CD4-positive, alpha-beta T cell (primary cell): ENCODE results near the gene FXYD6. TPM values are rescaled to one million over a fixed set of nuclear protein-coding genes. Genes with fewer than 3 reads are reported as not detected.

Experiments used
- ATAC-seq: fragments of 200-7000 bp; cut with Tn5 transposase; one replicate; pipeline ENCODE4 v1.10.0; 2022; ENCODE audit warnings: mild to moderate bottlenecking; ENCODE audit not compliant: poor library complexity
- CTCF ChIA-PET: fragments of 350-600 bp; sonication (Branson Sonifier 250); formaldehyde crosslinking; loops from one replicate; lab custom pipeline; 2021; ENCODE audit warnings: antibody characterized with exemption, inconsistent platforms; lab: Charles Lee
- POLR2A ChIA-PET: fragments of 350-600 bp; sonication (Branson Sonifier 250); formaldehyde crosslinking; loops from one replicate; lab custom pipeline; 2021; ENCODE audit warnings: antibody characterized with exemption, inconsistent platforms; lab: Charles Lee
- DNase-seq, 14 experiments: peaks; one replicate each; pipeline ENCODE4 v3.0.0-alpha.2; 2013 to 2020; ENCODE audit warnings: mixed read lengths in 2 of 14
- H3K27ac ChIP-seq, 2 donors: one replicate each; pipeline versions ENCODE4 v1.5.1 to v1.7.0; 2013; ENCODE audit warnings: low read length in 2 of 2, low read depth in 1 of 2, mild to moderate bottlenecking in 1 of 2
- H3K27me3 ChIP-seq, 2 experiments: 1 replicate in 1 of 2; 2 replicates in 1 of 2; pipeline versions ENCODE4 v1.6.1 to v1.7.0; 2013; ENCODE audit warnings: low read length in 2 of 2, control low read depth in 1 of 2, mild to moderate bottlenecking in 1 of 2, moderate library complexity in 1 of 2; ENCODE audit not compliant: insufficient read depth in 2 of 2, control insufficient read depth in 1 of 2
- H3K36me3 ChIP-seq: one replicate; pipeline ENCODE4 v1.6.1; 2013; ENCODE audit warnings: low read length, control low read depth; ENCODE audit not compliant: insufficient read depth
- H3K4me1 ChIP-seq: one replicate; pipeline ENCODE4 v1.6.1; 2013; ENCODE audit warnings: low read length, control low read depth; ENCODE audit not compliant: insufficient read depth
- H3K4me3 ChIP-seq: one replicate; pipeline ENCODE4 v1.5.1; 2013; ENCODE audit warnings: mild to moderate bottlenecking, low read length, moderate library complexity
- H3K9me3 ChIP-seq, 2 experiments: 1 replicate in 1 of 2; 2 replicates in 1 of 2; pipeline versions ENCODE4 v1.6.1 to v1.7.0; 2013; ENCODE audit warnings: low read length in 2 of 2, mild to moderate bottlenecking in 2 of 2, control low read depth in 1 of 2, moderate library complexity in 1 of 2; ENCODE audit not compliant: control insufficient read depth in 1 of 2, insufficient read depth in 1 of 2
- H3K27ac Mint-ChIP-seq: one replicate; pipeline ENCODE4 v1.8.0; 2020; ENCODE audit warnings: mixed read lengths
- H3K27me3 Mint-ChIP-seq: one replicate; pipeline ENCODE4 v1.8.0; 2021; ENCODE audit warnings: mixed read lengths
- H3K36me3 Mint-ChIP-seq: one replicate; pipeline ENCODE4 v1.8.0; 2021; ENCODE audit warnings: low read depth, mixed read lengths
- H3K4me1 Mint-ChIP-seq: one replicate; pipeline ENCODE4 v1.8.0; 2021; ENCODE audit warnings: low read depth, mixed read lengths
- H3K4me3 Mint-ChIP-seq: one replicate; pipeline ENCODE4 v1.8.0; 2020; ENCODE audit warnings: mild to moderate bottlenecking, mixed read lengths
- H3K9me3 Mint-ChIP-seq: one replicate; pipeline ENCODE4 v1.8.0; 2020; ENCODE audit warnings: mixed read lengths
- intact Hi-C, 2 experiments: fragments of 100-400 bp; cut with DNase I in 1 of 2; cut with micrococcal nuclease in 1 of 2; formaldehyde crosslinking; loops; one replicate each; pipeline versions ENCODE4 v1.15.1 to v1.9.0; 2023 to 2025; cut with DNase I, micrococcal nuclease
- total RNA-seq, 174 experiments: library from RNA in 2 of 174; stranded (reverse) in 2 of 174; gene quantifications; one replicate each; pipeline ENCODE4 v1.2.3 and lab custom pipeline; 2021 to 2026
- TF ChIP-seq, protein P1 (sequence below): fragments of 200-600 bp; IDR thresholded peaks from one replicate; pipeline ENCODE4 v1.8.0; 2022; ENCODE audit warnings: antibody characterized with exemption, mild to moderate bottlenecking

The FXYD6 gene
- total RNA-seq, 2 experiments from 2014 or later: not detected

DNA sequence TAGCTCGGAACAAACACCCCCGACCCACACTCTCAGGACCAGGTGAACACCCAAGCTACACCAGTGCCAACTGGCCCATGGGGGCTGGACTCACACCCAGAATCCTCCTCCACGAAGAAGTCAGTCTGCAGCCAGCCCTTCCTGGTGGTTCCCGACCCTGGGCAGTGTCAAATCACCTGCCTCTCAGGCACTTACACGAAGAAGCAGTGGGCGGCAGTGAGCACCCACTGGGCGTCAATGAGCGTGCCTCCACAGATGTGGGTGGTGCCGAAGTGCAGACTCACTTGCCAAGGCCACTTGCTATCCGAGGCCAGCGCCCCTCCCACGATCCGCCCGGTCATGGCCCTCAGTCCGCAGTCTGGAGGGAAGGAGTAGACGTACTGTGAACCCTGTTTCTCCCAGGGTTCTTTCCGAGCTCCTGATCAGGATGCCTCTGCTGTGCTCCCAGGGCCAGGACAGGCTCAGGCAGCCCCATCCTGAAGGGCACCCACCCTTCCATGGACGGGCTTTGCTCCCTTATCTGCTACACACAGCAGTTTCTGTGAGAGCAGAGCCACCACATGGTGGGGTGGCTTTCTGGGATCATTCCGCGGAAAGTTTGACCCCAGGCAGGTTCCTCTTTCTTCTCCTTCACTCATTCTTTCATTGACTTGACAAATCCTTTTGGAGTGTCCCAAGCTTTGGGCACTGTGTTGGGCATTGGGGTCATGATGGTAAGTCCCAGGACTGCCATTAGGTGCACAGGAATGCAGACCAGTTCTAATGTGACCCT, 33.3 kb upstream of the FXYD6 start:
- H3K27ac ChIP-seq: no peak overlapping the region
- H3K36me3 ChIP-seq: no peaks in the 10 kb centered on the region
- intact Hi-C loops: no loop called here
- Mint-ChIP-seq H3K9me3 (no peaks in the 10 kb centered on the region), H3K27me3 (no peaks in the 10 kb centered on the region), H3K4me3 (no peak overlapping the region), H3K36me3 (no peaks in the 10 kb centered on the region), H3K4me1 (no peaks in the 10 kb centered on the region), H3K27ac (no peak overlapping the region)
- ChIA-PET CTCF (no interaction called here), POLR2A (no interaction called here)
- no peaks in the 10 kb centered on the region for H3K27me3 ChIP-seq
- H3K4me1 ChIP-seq: peaks cover 8% of the 10 kb centered on the region
- TF ChIP-seq, protein P1, sequence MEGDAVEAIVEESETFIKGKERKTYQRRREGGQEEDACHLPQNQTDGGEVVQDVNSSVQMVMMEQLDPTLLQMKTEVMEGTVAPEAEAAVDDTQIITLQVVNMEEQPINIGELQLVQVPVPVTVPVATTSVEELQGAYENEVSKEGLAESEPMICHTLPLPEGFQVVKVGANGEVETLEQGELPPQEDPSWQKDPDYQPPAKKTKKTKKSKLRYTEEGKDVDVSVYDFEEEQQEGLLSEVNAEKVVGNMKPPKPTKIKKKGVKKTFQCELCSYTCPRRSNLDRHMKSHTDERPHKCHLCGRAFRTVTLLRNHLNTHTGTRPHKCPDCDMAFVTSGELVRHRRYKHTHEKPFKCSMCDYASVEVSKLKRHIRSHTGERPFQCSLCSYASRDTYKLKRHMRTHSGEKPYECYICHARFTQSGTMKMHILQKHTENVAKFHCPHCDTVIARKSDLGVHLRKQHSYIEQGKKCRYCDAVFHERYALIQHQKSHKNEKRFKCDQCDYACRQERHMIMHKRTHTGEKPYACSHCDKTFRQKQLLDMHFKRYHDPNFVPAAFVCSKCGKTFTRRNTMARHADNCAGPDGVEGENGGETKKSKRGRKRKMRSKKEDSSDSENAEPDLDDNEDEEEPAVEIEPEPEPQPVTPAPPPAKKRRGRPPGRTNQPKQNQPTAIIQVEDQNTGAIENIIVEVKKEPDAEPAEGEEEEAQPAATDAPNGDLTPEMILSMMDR: no peak
- no peak for ATAC-seq
- no peaks in the 10 kb centered on the region for H3K9me3 ChIP-seq
- H3K4me3 ChIP-seq: no peak overlapping the region
- DNase-seq: peak in 1 of 14 experiments; percentile 25

GRCh38 chr11:117908959-117909610, 32.6 kb upstream of the FXYD6 start:
- intact Hi-C loops: no loop called here
- TF ChIP-seq, protein P1: no peak
- H3K9me3 Mint-ChIP-seq: no peaks in the 10 kb centered on the region
- Histone ChIP-seq H3K9me3 (no peaks in the 10 kb centered on the region), H3K36me3 (no peaks in the 10 kb centered on the region), H3K27ac (no peak overlapping the region), H3K4me3 (no peak overlapping the region), H3K27me3 (no peaks in the 10 kb centered on the region), H3K4me1 (peaks cover 8% of the 10 kb centered on the region)
- no peak for ATAC-seq
- no peak overlapping the region for H3K4me3 Mint-ChIP-seq
- no peak overlapping the region for H3K27ac Mint-ChIP-seq
- DNase-seq: peak in 1 of 14 experiments; percentile 12
- no peaks in the 10 kb centered on the region for H3K36me3 Mint-ChIP-seq
- H3K27me3 Mint-ChIP-seq: no peaks in the 10 kb centered on the region
- POLR2A ChIA-PET: no interaction called here
- no peaks in the 10 kb centered on the region for H3K4me1 Mint-ChIP-seq
- CTCF ChIA-PET: no interaction called here

DNA sequence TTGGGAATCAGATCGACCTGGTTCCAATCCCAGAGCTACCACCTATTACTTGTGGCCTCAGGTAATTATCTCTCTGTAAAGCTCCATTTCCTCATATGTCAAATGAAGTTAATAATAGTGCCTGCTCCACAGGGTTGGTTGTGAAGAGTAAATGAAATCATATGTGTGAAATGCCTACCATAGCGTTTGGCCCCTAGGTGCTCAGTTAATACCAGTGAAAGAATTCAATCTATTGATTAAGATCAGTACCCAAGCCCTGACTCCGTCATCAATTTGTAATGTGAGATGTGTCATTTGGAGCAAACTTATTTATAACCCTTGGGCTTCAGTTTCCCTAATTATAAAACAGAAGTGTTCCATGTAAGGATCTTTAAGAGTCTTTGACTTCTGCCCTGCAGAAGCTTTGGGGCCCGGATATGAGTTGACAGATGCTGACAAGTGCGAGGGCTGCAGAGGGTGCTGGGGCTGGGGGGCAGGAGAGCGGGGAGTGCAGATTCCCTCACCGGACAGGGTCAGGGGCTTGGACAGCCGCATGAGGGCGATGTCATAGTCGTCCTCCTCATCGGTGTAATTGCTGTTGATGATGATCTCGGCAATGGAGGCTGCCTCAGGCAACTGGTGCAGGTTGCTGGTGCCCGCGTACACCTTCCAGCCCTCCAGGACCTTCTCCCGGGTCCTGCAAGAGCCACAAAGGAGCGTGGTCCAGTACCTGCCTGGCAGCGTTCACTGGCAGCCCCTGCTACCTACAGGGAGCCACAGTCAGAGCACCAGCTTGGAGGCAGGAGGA, 31.8 kb upstream of the FXYD6 start:
- intact Hi-C loops: no loop called here
- Mint-ChIP-seq H3K9me3 (no peaks in the 10 kb centered on the region), H3K27ac (no peak overlapping the region), H3K4me1 (no peaks in the 10 kb centered on the region), H3K36me3 (no peaks in the 10 kb centered on the region), H3K27me3 (no peaks in the 10 kb centered on the region), H3K4me3 (no peak overlapping the region)
- no peaks in the 10 kb centered on the region for H3K27me3 ChIP-seq
- ChIA-PET CTCF (no interaction called here), POLR2A (interaction anchor here (0.5 kb wide), 1 partner anchor 12 kb away, joined by 3 read pairs; no protein-coding TSS in a partner anchor)
- TF ChIP-seq, protein P1: no peak
- ATAC-seq (no peak), DNase-seq (peak in 1 of 14 experiments; percentile 21)
- H3K36me3 ChIP-seq: no peaks in the 10 kb centered on the region
- no peaks in the 10 kb centered on the region for H3K9me3 ChIP-seq
- no peak overlapping the region for H3K4me3 ChIP-seq
- H3K4me1 ChIP-seq: peaks cover 8% of the 10 kb centered on the region
- H3K27ac ChIP-seq: no peak overlapping the region
